ENCODE results near the gene DDN. TPM values are rescaled to one million over a fixed set of nuclear protein-coding genes. Genes with fewer than 3 reads are reported as not detected.

The DDN gene
- total RNA-seq, 4 donors from 2014 or later = 0.11 TPM; not detected in 3

DNA sequence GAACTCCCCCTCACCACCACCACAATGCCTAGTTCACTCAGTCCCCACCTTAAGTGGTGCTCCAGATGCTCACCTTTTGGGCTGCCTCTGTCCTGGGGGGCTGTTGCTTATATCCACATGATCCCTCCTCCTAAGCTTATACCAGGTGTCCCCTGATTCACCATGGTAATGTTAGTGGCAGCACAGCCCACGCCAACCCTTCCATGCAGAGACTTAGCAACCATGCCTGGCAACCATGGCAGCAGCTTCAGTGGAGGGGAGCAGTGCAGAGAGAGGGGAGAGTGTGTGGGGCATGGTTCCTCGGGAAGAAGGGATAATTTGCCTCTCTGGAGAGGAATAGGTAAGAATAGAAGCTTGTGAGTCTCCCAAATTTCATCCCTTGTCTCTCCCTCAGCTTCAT is 1.2 kb upstream of the DDN start:
- Histone ChIP-seq H3K4me3 (no peak overlapping the region), H3K4me1 (peaks cover 38 to 47% (median 45%) of the 10 kb centered on the region in 4 donors), H3K27ac (replicated peaks in 1 of 4) (no peak overlapping the region), H3K9me3 (no peaks in the 10 kb centered on the region), H3K27me3 (peaks cover 6 to 97% (median 41%) of the 10 kb centered on the region in 4 donors), H3K36me3 (peaks cover 34 to 53% (median 44%) of the 10 kb centered on the region in 4 donors)
- intact Hi-C loops (cut with DNase I) = no loop called here
- WGBS = 97% methylated on average over 2 of the region's 2 CpGs
- TF ChIP-seq POLR2A (IDR thresholded peaks at IDR 0.05; ENCODE audit: low read depth) = no peak
- no peak for TF ChIP-seq EP300 (IDR thresholded peaks at IDR 0.05)
- TF ChIP-seq, protein P1, sequence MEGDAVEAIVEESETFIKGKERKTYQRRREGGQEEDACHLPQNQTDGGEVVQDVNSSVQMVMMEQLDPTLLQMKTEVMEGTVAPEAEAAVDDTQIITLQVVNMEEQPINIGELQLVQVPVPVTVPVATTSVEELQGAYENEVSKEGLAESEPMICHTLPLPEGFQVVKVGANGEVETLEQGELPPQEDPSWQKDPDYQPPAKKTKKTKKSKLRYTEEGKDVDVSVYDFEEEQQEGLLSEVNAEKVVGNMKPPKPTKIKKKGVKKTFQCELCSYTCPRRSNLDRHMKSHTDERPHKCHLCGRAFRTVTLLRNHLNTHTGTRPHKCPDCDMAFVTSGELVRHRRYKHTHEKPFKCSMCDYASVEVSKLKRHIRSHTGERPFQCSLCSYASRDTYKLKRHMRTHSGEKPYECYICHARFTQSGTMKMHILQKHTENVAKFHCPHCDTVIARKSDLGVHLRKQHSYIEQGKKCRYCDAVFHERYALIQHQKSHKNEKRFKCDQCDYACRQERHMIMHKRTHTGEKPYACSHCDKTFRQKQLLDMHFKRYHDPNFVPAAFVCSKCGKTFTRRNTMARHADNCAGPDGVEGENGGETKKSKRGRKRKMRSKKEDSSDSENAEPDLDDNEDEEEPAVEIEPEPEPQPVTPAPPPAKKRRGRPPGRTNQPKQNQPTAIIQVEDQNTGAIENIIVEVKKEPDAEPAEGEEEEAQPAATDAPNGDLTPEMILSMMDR (IDR thresholded peaks at IDR 0.05) = no peak
- no peak for TF ChIP-seq POLR2AphosphoS5 (IDR thresholded peaks at IDR 0.05)
- no peak for DNase-seq (ENCODE audit: extremely low spot score)

DNA sequence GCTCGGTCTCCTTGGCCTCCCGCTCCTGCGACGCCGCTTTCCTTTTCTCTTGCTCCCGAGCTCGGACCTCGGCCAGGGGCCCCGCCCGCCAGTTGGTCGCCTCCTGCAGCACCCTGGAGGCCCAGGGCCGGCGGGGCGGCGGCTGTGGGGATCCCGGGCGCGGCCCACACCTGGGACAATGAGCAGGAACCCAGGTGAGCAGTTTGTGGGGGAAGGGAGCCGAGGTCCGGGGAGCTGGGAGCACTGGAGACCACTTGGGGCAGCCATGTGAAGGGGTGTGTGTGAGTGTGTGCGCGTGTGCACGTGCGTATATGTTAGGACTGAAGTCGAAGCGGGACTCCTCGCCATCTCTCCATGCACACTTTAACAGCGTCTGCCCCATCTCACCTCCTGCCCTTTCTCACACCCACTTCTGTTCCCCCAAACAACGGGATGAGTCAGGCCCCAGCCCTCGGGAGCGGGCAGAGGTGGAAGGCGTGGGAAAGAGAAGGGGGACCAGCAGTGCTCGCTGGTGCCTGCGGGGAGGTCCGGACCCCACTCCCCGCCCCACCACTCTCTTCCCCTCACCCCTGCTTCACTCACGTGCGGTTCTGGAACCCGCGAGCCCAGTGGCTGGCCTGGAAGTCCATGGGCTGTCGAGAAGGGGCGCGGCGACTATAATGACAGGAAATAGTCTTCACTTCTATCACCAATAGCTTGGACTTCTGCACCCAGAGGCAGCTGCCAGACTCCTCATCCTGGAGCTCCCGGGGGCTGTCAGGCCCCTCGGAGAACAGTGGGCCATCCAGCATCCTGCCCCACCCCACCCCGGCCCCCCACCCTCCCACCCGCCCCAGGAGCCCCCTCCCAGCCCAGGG is 450 bp downstream of the DDN start:
- Histone ChIP-seq H3K4me3 (peak overlapping the region; percentile 46 to 63 (median 50)), H3K27ac (replicated peaks in 1 of 4) (no peak overlapping the region), H3K9me3 (no peaks in the 10 kb centered on the region), H3K27me3 (peaks cover 6 to 97% (median 55%) of the 10 kb centered on the region in 4 donors), H3K36me3 (peaks cover 18 to 36% (median 28%) of the 10 kb centered on the region in 4 donors), H3K4me1 (peaks cover 38 to 57% (median 53%) of the 10 kb centered on the region in 4 donors)
- intact Hi-C loops (cut with DNase I) = no loop called here
- no peak for DNase-seq (ENCODE audit: extremely low spot score)
- TF ChIP-seq, protein P1 (IDR thresholded peaks at IDR 0.05) = no peak
- no peak for TF ChIP-seq POLR2A (IDR thresholded peaks at IDR 0.05; ENCODE audit: low read depth)
- no peak for TF ChIP-seq EP300 (IDR thresholded peaks at IDR 0.05)
- TF ChIP-seq POLR2AphosphoS5 (IDR thresholded peaks at IDR 0.05) = no peak
- WGBS = 2% methylated on average over 24 of the region's 48 CpGs

DNA sequence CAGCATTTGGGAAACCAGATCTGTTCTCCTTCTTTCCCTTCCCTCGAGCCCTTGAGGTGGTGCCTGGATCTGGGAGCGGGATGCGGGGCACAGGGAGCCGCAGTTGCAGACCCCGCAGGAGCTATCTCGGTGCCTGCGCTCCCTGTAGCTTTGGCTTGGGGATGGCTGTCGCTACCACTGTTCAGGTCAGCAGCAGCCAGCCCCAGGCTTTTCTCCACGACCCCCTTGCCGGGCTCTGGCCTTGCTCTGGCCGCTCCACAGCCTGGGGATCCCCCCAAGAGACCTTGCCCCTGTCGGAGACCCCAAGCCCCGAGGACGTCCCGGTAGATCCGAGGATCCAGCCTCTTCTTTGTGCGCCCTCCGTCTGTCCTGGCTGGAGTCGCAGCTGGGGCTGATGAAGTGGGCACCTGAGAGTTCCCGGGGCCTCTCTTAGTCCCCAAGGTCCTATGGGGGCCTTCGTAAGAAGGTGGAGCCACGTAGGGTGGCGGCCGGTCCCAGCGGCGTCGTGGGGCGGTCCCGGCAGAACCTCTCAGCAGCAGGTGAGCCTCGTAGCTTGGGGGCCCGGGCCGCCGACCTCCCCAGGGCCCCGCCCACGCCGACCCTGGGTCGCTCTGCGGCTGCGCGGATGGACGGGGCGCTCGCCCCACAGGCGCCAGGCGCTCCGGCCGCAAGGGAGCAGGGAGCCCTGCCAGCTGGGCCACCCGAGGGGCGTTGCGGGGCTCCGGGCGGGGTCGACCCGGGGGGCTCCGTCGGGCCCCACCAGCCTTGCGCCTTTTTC is 1.3 kb downstream of the DDN start:
- Histone ChIP-seq H3K27ac (replicated peaks in 1 of 4) (no peak overlapping the region), H3K4me1 (peaks cover 38 to 57% (median 53%) of the 10 kb centered on the region in 4 donors), H3K9me3 (no peaks in the 10 kb centered on the region), H3K4me3 (peak overlapping the region; percentile 46 to 63 (median 50)), H3K36me3 (peaks cover 10 to 28% (median 20%) of the 10 kb centered on the region in 4 donors), H3K27me3 (peaks cover 6 to 97% (median 56%) of the 10 kb centered on the region in 4 donors)
- TF ChIP-seq EP300 (IDR thresholded peaks at IDR 0.05) (no peak), POLR2AphosphoS5 (IDR thresholded peaks at IDR 0.05) (no peak), POLR2A (IDR thresholded peaks at IDR 0.05; ENCODE audit: low read depth) (no peak)
- TF ChIP-seq, protein P1 (IDR thresholded peaks at IDR 0.05) = no peak
- WGBS = 9% methylated on average over 9 of the region's 57 CpGs
- intact Hi-C loops (cut with DNase I) = no loop called here
- no peak for DNase-seq (ENCODE audit: extremely low spot score)

DNA sequence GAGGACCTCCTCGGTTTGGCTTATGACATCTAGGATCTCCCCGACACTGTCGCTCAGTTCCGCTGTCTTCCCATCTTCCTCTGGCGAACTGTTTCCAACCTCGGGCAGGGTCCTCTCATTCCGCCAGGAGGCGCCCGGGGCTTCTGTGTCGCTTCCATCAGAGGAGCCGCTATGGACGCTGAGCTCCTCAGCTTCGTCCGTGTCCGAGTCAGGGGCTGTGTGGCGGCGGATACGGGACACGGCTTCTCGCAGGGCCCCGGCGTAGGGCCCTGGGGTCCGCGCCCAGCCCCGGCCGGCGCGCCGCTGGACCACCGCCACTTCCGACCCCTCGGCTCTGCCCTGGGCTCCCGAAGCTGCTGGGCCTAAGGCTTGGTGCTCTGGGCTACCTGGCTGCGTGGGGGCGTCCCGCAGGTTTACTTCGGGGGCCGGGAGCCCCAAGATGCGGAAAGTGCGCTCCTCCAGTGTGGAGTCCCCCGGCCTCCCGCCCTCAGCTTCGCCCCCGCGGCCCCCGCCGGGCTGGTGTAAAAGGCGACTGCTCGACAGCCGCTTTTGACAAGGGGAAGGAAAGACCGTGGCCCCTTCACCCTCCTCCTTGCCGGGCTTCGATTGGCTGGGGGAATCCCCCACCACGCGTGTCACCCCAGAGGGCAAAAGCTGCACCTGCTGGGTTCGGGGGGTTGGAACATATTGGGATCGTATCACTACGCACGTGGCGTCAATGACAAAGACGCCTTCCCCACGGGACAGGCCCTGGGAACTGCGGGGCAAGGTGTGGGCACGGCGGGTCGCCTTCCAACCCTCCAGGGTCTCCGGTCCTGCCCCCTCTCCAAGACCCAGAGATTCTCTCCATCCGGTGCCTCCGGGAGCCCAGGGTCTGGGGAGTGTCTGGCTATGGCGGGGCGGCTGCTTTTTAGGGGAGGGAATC is 2.1 kb downstream of the DDN start:
- DNase-seq (ENCODE audit: extremely low spot score) = peak; percentile 93
- Histone ChIP-seq H3K4me3 (peak overlapping the region; percentile 48 to 63 (median 50)), H3K9me3 (no peaks in the 10 kb centered on the region), H3K4me1 (peaks cover 38 to 57% (median 53%) of the 10 kb centered on the region in 4 donors), H3K27me3 (peaks cover 6 to 95% (median 54%) of the 10 kb centered on the region in 4 donors), H3K36me3 (peaks cover 2 to 20% (median 11%) of the 10 kb centered on the region in 4 donors), H3K27ac (replicated peaks in 1 of 4) (no peak overlapping the region)
- intact Hi-C loops (cut with DNase I) = no loop called here
- no peak for TF ChIP-seq EP300 (IDR thresholded peaks at IDR 0.05)
- TF ChIP-seq, protein P1 (IDR thresholded peaks at IDR 0.05) = peak; percentile 65 to 84 (median 73)
- no peak for TF ChIP-seq POLR2AphosphoS5 (IDR thresholded peaks at IDR 0.05)
- TF ChIP-seq POLR2A (IDR thresholded peaks at IDR 0.05; ENCODE audit: low read depth) = no peak
- 14% methylated on average over 18 of the region's 71 CpGs for WGBS
